Islet precursor cell (in vitro differentiated cells): ENCODE results near the gene MYO15B.

Source experiments
- DNase-seq: peaks from one replicate; pipeline ENCODE4 v3.0.0-alpha.2; 2018

MYO15B gene

DNA sequence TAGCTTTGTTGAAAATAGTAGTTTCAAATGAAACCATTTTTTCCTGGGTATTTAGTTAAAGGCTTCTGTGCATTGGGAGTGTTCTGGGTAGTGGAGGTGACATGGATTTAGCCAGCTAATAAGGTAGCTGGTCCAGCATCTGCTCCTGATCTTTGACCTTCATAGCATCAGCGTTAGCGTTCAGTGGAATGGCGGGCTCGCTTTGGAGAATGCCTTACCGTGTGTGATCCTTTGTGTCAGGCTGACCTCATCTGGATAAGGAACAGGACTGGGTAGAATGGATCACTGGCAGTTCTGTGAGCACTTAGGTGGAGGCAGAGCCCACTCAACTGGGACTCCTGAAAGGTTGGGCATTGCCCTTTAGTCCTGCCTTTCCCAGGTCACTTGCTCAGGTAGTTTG, 83.3 kb downstream of the MYO15B start:
- no peak for DNase-seq

GRCh38 chr17:75672011-75672410, 84.4 kb downstream of the MYO15B start:
- no peak for DNase-seq

DNA sequence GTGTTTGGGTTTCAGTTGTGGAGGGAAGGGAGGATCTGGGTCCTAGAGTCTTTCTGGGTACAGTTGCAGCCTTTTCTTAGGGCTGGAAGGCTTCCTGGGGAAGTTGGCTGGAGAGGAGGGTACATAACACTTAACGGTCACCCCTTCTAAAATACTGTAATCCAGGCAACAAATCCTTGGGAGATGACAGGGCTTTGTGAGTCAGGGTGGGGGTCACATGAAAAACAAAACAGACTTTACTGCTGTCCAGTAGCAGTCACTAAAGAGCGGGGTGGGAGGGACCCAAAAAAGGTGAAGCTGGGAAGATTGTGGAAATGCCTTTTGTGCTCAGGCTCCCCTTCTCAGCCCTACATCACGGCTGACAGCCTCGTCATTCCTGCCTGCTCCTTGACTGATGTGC, 85.9 kb downstream of the MYO15B start:
- no peak for DNase-seq
